ENCODE results near the gene TST.

DNA sequence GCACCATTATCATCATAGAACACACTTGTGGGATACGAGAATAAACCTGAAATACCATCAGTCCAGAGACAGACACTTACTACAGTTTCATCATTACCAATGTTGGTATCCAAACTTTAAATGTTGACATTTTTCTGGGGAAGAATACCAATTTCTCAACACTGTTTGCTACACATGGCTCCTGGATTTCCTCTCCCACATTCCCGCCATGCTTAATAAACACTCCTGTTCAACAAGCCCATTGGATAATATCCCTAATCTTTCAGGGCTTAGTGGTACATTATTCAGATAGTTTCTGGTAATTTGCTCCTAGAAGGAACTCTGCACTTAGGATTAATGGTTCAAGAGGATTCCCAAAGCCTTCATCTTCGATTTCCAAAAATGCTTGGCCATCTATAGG, 57.6 kb downstream of the TST start:
- TF ChIP-seq, protein P1, sequence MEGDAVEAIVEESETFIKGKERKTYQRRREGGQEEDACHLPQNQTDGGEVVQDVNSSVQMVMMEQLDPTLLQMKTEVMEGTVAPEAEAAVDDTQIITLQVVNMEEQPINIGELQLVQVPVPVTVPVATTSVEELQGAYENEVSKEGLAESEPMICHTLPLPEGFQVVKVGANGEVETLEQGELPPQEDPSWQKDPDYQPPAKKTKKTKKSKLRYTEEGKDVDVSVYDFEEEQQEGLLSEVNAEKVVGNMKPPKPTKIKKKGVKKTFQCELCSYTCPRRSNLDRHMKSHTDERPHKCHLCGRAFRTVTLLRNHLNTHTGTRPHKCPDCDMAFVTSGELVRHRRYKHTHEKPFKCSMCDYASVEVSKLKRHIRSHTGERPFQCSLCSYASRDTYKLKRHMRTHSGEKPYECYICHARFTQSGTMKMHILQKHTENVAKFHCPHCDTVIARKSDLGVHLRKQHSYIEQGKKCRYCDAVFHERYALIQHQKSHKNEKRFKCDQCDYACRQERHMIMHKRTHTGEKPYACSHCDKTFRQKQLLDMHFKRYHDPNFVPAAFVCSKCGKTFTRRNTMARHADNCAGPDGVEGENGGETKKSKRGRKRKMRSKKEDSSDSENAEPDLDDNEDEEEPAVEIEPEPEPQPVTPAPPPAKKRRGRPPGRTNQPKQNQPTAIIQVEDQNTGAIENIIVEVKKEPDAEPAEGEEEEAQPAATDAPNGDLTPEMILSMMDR (IDR thresholded peaks at IDR 0.05; ENCODE audit: insufficient read depth, low read length), result no peak
- TF ChIP-seq, protein P2, sequence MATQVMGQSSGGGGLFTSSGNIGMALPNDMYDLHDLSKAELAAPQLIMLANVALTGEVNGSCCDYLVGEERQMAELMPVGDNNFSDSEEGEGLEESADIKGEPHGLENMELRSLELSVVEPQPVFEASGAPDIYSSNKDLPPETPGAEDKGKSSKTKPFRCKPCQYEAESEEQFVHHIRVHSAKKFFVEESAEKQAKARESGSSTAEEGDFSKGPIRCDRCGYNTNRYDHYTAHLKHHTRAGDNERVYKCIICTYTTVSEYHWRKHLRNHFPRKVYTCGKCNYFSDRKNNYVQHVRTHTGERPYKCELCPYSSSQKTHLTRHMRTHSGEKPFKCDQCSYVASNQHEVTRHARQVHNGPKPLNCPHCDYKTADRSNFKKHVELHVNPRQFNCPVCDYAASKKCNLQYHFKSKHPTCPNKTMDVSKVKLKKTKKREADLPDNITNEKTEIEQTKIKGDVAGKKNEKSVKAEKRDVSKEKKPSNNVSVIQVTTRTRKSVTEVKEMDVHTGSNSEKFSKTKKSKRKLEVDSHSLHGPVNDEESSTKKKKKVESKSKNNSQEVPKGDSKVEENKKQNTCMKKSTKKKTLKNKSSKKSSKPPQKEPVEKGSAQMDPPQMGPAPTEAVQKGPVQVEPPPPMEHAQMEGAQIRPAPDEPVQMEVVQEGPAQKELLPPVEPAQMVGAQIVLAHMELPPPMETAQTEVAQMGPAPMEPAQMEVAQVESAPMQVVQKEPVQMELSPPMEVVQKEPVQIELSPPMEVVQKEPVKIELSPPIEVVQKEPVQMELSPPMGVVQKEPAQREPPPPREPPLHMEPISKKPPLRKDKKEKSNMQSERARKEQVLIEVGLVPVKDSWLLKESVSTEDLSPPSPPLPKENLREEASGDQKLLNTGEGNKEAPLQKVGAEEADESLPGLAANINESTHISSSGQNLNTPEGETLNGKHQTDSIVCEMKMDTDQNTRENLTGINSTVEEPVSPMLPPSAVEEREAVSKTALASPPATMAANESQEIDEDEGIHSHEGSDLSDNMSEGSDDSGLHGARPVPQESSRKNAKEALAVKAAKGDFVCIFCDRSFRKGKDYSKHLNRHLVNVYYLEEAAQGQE (IDR thresholded peaks at IDR 0.05; ENCODE audit: insufficient replicate concordance, low read depth), result no peak
- TF ChIP-seq POLR2AphosphoS5 (IDR thresholded peaks at IDR 0.05; ENCODE audit: low read depth), result no peak
